Measurements from ENCODE around the gene BCAR1. TPM values are rescaled to one million over a fixed set of nuclear protein-coding genes. Genes with fewer than 3 reads are reported as not detected.

BCAR1 gene
- total and polyA plus RNA-seq, 10 of the 15 experiments (the other 5 are each of a cell fraction or from before 2014, with no cell fraction given), result 0.13 to 14.1 (median 2.8) TPM; not detected in 1

DNA sequence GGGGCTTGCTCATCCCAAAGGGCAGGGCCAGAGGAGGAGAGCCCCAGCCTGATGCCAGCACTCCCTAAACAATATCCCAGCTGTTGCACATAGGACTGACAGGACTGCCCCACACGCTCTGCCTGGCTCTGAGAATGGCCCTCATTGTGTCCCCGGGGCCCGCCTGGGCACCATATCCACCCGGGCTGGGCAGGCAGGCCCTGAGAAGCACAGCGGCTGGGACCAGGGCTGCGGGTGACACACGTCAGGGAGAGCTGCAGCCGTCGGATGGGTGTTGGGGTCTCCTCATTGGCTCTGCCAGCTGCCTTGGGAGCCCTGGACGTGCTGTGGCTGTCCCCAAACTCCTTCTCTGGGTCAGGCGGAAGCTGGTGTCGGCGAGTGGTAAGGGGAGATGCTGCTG lies 4.2 kb downstream of the BCAR1 start:
- FAIRE-seq (no peak), ATAC-seq (no peak), DNase-seq (ENCODE audit: low read depth, low spot score) (no peak)
- BruUV-seq (replicated peaks), result no TSS peak
- RAD21 ChIA-PET (ENCODE audit: unreplicated experiment), result interaction anchor here (1.0 kb wide), 1 partner anchor 133 kb away, joined by 3 read pairs; no protein-coding TSS in a partner anchor
- no peak overlapping the region for H3K27ac ChIP-seq (ENCODE audit: control insufficient read depth, insufficient read depth)
- SMC1A ChIA-PET (ENCODE audit: uncharacterized antibody, unreplicated experiment), result interaction anchor here (1.0 kb wide), 1 partner anchor 8 kb away, joined by 3 read pairs; no protein-coding TSS in a partner anchor
- peaks cover 11% of the 10 kb centered on the region for H4K20me1 ChIP-seq (ENCODE audit: control insufficient read depth, insufficient read depth)
- 0 out of 4 replicates have a peak, but pooled peaks cover 0 to 4% of the 10 kb centered on the region in 2 experiments for H3K27me3 ChIP-seq (replicated peaks in 1 of 2; ENCODE audit: control insufficient read depth in 2 of 2, insufficient read depth in 2 of 2, low read length in 1 of 2)
- CTCF ChIA-PET, result interaction anchor here (0.6 kb wide), 2 partner anchors 58 to 270 kb away, joined by 3 read pairs; no protein-coding TSS in a partner anchor
- intact Hi-C loops (cut with micrococcal nuclease; ENCODE audit: unreplicated experiment), result no loop called here
- H3K4me1 ChIP-seq (ENCODE audit: control insufficient read depth, insufficient read depth, low read length), result peaks cover 24% of the 10 kb centered on the region
- no peak overlapping the region for H3K4me2 ChIP-seq (ENCODE audit: control insufficient read depth, insufficient read depth)
- no peaks in the 10 kb centered on the region for H3K36me3 ChIP-seq (ENCODE audit: control insufficient read depth in 2 of 2, insufficient read depth in 2 of 2, low read length in 1 of 2)
- H3K9me3 ChIP-seq (replicated peaks; ENCODE audit: control insufficient read depth, insufficient read depth, low read length), result no peaks in the 10 kb centered on the region
- no peak overlapping the region for H3K9ac ChIP-seq (ENCODE audit: control insufficient read depth, insufficient read depth, low read length)
- WGBS (ENCODE audit: insufficient coverage, insufficient replicate concordance, low lambda C conversion rate, missing lambda C conversion rate), result 89% methylated on average over 13 of the region's 13 CpGs
- no peak overlapping the region for H3K4me3 ChIP-seq
- POLR2A ChIA-PET, result no interaction called here
- TF ChIP-seq CHD2 (IDR thresholded peaks at IDR 0.05; ENCODE audit: borderline replicate concordance, low read depth, low read length) (no peak), BMI1 (IDR thresholded peaks at IDR 0.05; ENCODE audit: borderline replicate concordance) (no peak), DPF2 (IDR thresholded peaks at IDR 0.05) (no peak)
- in situ Hi-C loops (cut with MboI), result no loop called here
- no peak overlapping the region for H2AFZ ChIP-seq (ENCODE audit: control insufficient read depth, low read depth, low read length)
- no peaks in the 10 kb centered on the region; the same call in 1 of the 2 replicates for H3K79me2 ChIP-seq (ENCODE audit: control insufficient read depth, insufficient read depth, low read length)

DNA sequence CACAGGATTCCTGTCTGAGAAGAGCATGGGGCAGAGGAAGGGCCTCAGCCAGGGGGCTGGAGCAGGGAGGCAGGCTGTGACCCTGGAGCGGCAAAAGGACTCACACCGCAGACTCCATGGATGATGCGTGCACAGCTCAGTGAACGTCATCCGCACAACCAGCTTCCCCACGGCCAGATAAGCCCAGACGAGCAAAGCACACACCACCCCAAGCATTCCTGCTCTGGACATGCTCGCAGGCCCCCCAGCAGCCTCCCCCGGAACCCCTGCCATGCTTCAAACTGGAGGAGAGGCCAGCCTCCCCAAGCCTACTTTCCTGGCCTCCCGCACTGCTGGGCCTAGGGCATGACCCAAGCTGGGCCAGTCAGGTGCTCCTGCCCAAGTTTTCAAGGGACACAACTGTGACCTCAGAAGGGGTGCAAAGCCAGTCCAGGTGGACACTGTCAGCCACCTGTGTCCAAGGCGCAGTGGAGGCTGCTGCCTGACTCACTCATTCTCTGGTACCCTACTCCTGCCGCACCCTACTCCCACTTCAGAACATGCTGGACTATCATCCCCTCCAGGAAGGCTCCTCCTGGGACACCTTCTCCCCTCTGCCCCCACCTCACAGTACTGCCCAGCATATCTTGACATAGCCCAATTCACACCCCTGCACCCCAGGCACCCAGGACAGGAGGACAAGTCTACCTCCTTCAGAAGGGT lies 4.8 kb downstream of the BCAR1 start:
- peaks cover 10% of the 10 kb centered on the region for H4K20me1 ChIP-seq (ENCODE audit: control insufficient read depth, insufficient read depth)
- no peak overlapping the region for H3K4me3 ChIP-seq
- POLR2A ChIA-PET, result interaction anchor here (1.5 kb wide), 1 partner anchor 133 kb away, joined by 13 read pairs; no protein-coding TSS in a partner anchor
- DNase-seq (ENCODE audit: low read depth, low spot score), result no peak
- no TSS peak for BruUV-seq (replicated peaks)
- H3K36me3 ChIP-seq (ENCODE audit: control insufficient read depth in 2 of 2, insufficient read depth in 2 of 2, low read length in 1 of 2), result no peaks in the 10 kb centered on the region
- WGBS (ENCODE audit: insufficient coverage, insufficient replicate concordance, low lambda C conversion rate, missing lambda C conversion rate), result 82% methylated on average over 12 of the region's 12 CpGs
- H3K4me1 ChIP-seq (ENCODE audit: control insufficient read depth, insufficient read depth, low read length), result peaks cover 24% of the 10 kb centered on the region
- no peak for FAIRE-seq
- in situ Hi-C loops (cut with MboI), result no loop called here
- CTCF ChIA-PET, result interaction anchor here (0.6 to 1.6 kb wide), 2 partner anchors 13 to 32 kb away, joined by 3 to 6 read pairs; no protein-coding TSS in a partner anchor
- SMC1A ChIA-PET (ENCODE audit: uncharacterized antibody, unreplicated experiment), result interaction anchor here (1.4 to 2.4 kb wide), 2 partner anchors 111 to 139 kb away, joined by 4 to 9 read pairs; no protein-coding TSS in a partner anchor
- no peak overlapping the region for H3K4me2 ChIP-seq (ENCODE audit: control insufficient read depth, insufficient read depth)
- H3K9me3 ChIP-seq (replicated peaks; ENCODE audit: control insufficient read depth, insufficient read depth, low read length), result no peaks in the 10 kb centered on the region
- RAD21 ChIA-PET (ENCODE audit: unreplicated experiment), result interaction anchor here (1.1 to 2.5 kb wide), 3 partner anchors 10 to 132 kb away, joined by 3 to 13 read pairs (median 3); no protein-coding TSS in a partner anchor
- no peak overlapping the region for H3K9ac ChIP-seq (ENCODE audit: control insufficient read depth, insufficient read depth, low read length)
- intact Hi-C loops (cut with micrococcal nuclease; ENCODE audit: unreplicated experiment), result no loop called here
- ATAC-seq, result no peak
- no peak overlapping the region for H3K27ac ChIP-seq (ENCODE audit: control insufficient read depth, insufficient read depth)
- no peaks in the 10 kb centered on the region; the same call in 1 of the 2 replicates for H3K79me2 ChIP-seq (ENCODE audit: control insufficient read depth, insufficient read depth, low read length)
- 0 out of 4 replicates have a peak, but pooled peaks cover 0 to 4% of the 10 kb centered on the region in 2 experiments for H3K27me3 ChIP-seq (replicated peaks in 1 of 2; ENCODE audit: control insufficient read depth in 2 of 2, insufficient read depth in 2 of 2, low read length in 1 of 2)
- no peak overlapping the region for H2AFZ ChIP-seq (ENCODE audit: control insufficient read depth, low read depth, low read length)
- TF ChIP-seq MYB (IDR thresholded peaks at IDR 0.05; ENCODE audit: borderline replicate concordance, low read depth, low read length), result no peak
- TF ChIP-seq, protein P1, sequence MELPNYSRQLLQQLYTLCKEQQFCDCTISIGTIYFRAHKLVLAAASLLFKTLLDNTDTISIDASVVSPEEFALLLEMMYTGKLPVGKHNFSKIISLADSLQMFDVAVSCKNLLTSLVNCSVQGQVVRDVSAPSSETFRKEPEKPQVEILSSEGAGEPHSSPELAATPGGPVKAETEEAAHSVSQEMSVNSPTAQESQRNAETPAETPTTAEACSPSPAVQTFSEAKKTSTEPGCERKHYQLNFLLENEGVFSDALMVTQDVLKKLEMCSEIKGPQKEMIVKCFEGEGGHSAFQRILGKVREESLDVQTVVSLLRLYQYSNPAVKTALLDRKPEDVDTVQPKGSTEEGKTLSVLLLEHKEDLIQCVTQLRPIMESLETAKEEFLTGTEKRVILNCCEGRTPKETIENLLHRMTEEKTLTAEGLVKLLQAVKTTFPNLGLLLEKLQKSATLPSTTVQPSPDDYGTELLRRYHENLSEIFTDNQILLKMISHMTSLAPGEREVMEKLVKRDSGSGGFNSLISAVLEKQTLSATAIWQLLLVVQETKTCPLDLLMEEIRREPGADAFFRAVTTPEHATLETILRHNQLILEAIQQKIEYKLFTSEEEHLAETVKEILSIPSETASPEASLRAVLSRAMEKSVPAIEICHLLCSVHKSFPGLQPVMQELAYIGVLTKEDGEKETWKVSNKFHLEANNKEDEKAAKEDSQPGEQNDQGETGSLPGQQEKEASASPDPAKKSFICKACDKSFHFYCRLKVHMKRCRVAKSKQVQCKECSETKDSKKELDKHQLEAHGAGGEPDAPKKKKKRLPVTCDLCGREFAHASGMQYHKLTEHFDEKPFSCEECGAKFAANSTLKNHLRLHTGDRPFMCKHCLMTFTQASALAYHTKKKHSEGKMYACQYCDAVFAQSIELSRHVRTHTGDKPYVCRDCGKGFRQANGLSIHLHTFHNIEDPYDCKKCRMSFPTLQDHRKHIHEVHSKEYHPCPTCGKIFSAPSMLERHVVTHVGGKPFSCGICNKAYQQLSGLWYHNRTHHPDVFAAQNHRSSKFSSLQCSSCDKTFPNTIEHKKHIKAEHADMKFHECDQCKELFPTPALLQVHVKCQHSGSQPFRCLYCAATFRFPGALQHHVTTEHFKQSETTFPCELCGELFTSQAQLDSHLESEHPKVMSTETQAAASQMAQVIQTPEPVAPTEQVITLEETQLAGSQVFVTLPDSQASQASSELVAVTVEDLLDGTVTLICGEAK (IDR thresholded peaks at IDR 0.05; ENCODE audit: borderline replicate concordance), result no peak
- TF ChIP-seq, protein P2, sequence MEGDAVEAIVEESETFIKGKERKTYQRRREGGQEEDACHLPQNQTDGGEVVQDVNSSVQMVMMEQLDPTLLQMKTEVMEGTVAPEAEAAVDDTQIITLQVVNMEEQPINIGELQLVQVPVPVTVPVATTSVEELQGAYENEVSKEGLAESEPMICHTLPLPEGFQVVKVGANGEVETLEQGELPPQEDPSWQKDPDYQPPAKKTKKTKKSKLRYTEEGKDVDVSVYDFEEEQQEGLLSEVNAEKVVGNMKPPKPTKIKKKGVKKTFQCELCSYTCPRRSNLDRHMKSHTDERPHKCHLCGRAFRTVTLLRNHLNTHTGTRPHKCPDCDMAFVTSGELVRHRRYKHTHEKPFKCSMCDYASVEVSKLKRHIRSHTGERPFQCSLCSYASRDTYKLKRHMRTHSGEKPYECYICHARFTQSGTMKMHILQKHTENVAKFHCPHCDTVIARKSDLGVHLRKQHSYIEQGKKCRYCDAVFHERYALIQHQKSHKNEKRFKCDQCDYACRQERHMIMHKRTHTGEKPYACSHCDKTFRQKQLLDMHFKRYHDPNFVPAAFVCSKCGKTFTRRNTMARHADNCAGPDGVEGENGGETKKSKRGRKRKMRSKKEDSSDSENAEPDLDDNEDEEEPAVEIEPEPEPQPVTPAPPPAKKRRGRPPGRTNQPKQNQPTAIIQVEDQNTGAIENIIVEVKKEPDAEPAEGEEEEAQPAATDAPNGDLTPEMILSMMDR (IDR thresholded peaks at IDR 0.05 in 2 of 3, conservative IDR thresholded peaks at IDR 0.05 in 1 of 3; ENCODE audit: control insufficient read depth in 2 of 3, extremely low read depth in 1 of 3, insufficient read depth in 1 of 3, low read depth in 3 of 3, low read length in 3 of 3), result no peak
